ENCODE results near the gene CDC45.

Gene CDC45

GRCh38 chr22:19463491-19464469, 15.9 kb upstream of the CDC45 start:
- H3K4me3 ChIP-seq (replicated peaks; ENCODE audit: low read depth, low read length), result no peak overlapping the region
- no peak for DNase-seq (ENCODE audit: extremely low read depth, insufficient read length)
- no peaks in the 10 kb centered on the region for H3K27me3 ChIP-seq (replicated peaks; ENCODE audit: control insufficient read depth, insufficient read depth, low read length)
- H3K36me3 ChIP-seq (ENCODE audit: control insufficient read depth, insufficient read depth, low read length), result peaks cover 31% of the 10 kb centered on the region
- TF ChIP-seq CTCF (IDR thresholded peaks at IDR 0.05; ENCODE audit: insufficient read depth, low read length, poor library complexity, severe bottlenecking), result no peak

GRCh38 chr22:19464546-19464945, 15.2 kb upstream of the CDC45 start:
- peaks cover 39% of the 10 kb centered on the region for H3K36me3 ChIP-seq (ENCODE audit: control insufficient read depth, insufficient read depth, low read length)
- DNase-seq (ENCODE audit: extremely low read depth, insufficient read length), result no peak
- no peak for TF ChIP-seq CTCF (IDR thresholded peaks at IDR 0.05; ENCODE audit: insufficient read depth, low read length, poor library complexity, severe bottlenecking)
- no peak overlapping the region for H3K4me3 ChIP-seq (replicated peaks; ENCODE audit: low read depth, low read length)
- H3K27me3 ChIP-seq (replicated peaks; ENCODE audit: control insufficient read depth, insufficient read depth, low read length), result no peaks in the 10 kb centered on the region

GRCh38 chr22:19464975-19465374, 14.7 kb upstream of the CDC45 start:
- TF ChIP-seq CTCF (IDR thresholded peaks at IDR 0.05; ENCODE audit: insufficient read depth, low read length, poor library complexity, severe bottlenecking), result no peak
- Histone ChIP-seq H3K27me3 (replicated peaks; ENCODE audit: control insufficient read depth, insufficient read depth, low read length) (no peaks in the 10 kb centered on the region), H3K36me3 (ENCODE audit: control insufficient read depth, insufficient read depth, low read length) (peaks cover 43% of the 10 kb centered on the region), H3K4me3 (replicated peaks; ENCODE audit: low read depth, low read length) (no peak overlapping the region)
- no peak for DNase-seq (ENCODE audit: extremely low read depth, insufficient read length)

GRCh38 chr22:19466126-19466716, 13.5 kb upstream of the CDC45 start:
- Histone ChIP-seq H3K27me3 (replicated peaks; ENCODE audit: control insufficient read depth, insufficient read depth, low read length) (no peaks in the 10 kb centered on the region), H3K36me3 (ENCODE audit: control insufficient read depth, insufficient read depth, low read length) (peaks cover 50% of the 10 kb centered on the region), H3K4me3 (replicated peaks; ENCODE audit: low read depth, low read length) (no peak overlapping the region)
- no peak for DNase-seq (ENCODE audit: extremely low read depth, insufficient read length)
- no peak for TF ChIP-seq CTCF (IDR thresholded peaks at IDR 0.05; ENCODE audit: insufficient read depth, low read length, poor library complexity, severe bottlenecking)

GRCh38 chr22:19466848-19467752, 12.6 kb upstream of the CDC45 start:
- no peaks in the 10 kb centered on the region for H3K27me3 ChIP-seq (replicated peaks; ENCODE audit: control insufficient read depth, insufficient read depth, low read length)
- H3K36me3 ChIP-seq (ENCODE audit: control insufficient read depth, insufficient read depth, low read length), result peaks cover 57% of the 10 kb centered on the region
- DNase-seq (ENCODE audit: extremely low read depth, insufficient read length), result no peak
- no peak for TF ChIP-seq CTCF (IDR thresholded peaks at IDR 0.05; ENCODE audit: insufficient read depth, low read length, poor library complexity, severe bottlenecking)
- H3K4me3 ChIP-seq (replicated peaks; ENCODE audit: low read depth, low read length), result no peak overlapping the region

Measured in GM06990 (cell line).